Measurements from ENCODE around the gene CD2. TPM values are rescaled to one million over a fixed set of nuclear protein-coding genes. Genes with fewer than 3 reads are reported as not detected.

The CD2 gene
- total RNA-seq, 1 experiment from 2014 or later: 0.10 TPM

DNA sequence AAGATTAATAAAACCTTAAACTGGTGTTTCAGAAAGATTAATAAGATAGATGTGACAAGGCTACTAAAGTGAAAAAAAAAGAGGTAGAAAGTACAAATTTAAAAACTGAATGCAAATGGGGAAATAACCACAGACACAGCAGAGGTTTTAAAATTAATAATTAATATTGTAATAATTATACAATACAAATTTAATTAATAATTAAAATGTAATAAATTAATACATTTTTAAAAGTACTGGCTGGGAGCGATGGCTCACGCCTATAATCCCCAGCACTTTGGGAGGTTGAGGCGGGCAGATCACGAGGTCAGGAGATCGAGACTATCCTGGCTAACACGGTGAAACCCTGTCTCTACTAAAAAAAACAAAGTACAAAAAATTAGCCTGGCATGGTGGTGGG, 26.8 kb downstream of the CD2 start:
- no TSS peak for BruUV-seq (replicated peaks)
- Histone ChIP-seq H3K4me3 (ENCODE audit: low read depth in 2 of 2, low read length in 2 of 2) (no peak overlapping the region), H3K27me3 (ENCODE audit: control insufficient read depth, insufficient read depth, low read length) (no peaks in the 10 kb centered on the region), H3K9me3 (ENCODE audit: control insufficient read depth, insufficient read depth, low read depth, low read length) (no peaks in the 10 kb centered on the region), H3K4me1 (ENCODE audit: control insufficient read depth, insufficient read depth, low read length) (no peaks in the 10 kb centered on the region), H3K27ac (ENCODE audit: low read length) (no peak overlapping the region), H3K36me3 (ENCODE audit: control insufficient read depth, insufficient read depth, low read length) (no peaks in the 10 kb centered on the region)
- intact Hi-C loops (cut with micrococcal nuclease; ENCODE audit: unreplicated experiment): no loop called here
- TF ChIP-seq TCF7L2 (IDR thresholded peaks at IDR 0.05; ENCODE audit: low read depth, low read length) (no peak), REST (IDR thresholded peaks at IDR 0.05; ENCODE audit: insufficient read depth in 1 of 2, low read depth in 2 of 2, low read length in 1 of 2) (no peak), SIN3A (IDR thresholded peaks at IDR 0.05; ENCODE audit: borderline replicate concordance, insufficient read depth, low read depth, low read length) (no peak), CTCF (IDR thresholded peaks at IDR 0.05) (no peak), POLR2AphosphoS5 (IDR thresholded peaks at IDR 0.05; ENCODE audit: low read depth, low read length) (no peak)
- ATAC-seq (no peak), DNase-seq (ENCODE audit: low read depth, low spot score) (no peak)
- POLR2A ChIA-PET: no interaction called here
- in situ Hi-C loops (cut with HindIII; ENCODE audit: low pct_unique_long_range_greater_than_20kb, low sequenced_read_pairs): no loop called here
- CTCF ChIA-PET: no interaction called here

- intact Hi-C loops (cut with micrococcal nuclease; ENCODE audit: unreplicated experiment): no loop called here
- ChIA-PET POLR2A (no interaction called here), CTCF (no interaction called here)
- Histone ChIP-seq H3K4me1 (ENCODE audit: control insufficient read depth, insufficient read depth, low read length) (no peaks in the 10 kb centered on the region), H3K4me3 (ENCODE audit: low read depth in 2 of 2, low read length in 2 of 2) (no peak overlapping the region), H3K36me3 (ENCODE audit: control insufficient read depth, insufficient read depth, low read length) (no peaks in the 10 kb centered on the region), H3K9me3 (ENCODE audit: control insufficient read depth, insufficient read depth, low read depth, low read length) (no peaks in the 10 kb centered on the region), H3K27me3 (ENCODE audit: control insufficient read depth, insufficient read depth, low read length) (no peaks in the 10 kb centered on the region), H3K27ac (ENCODE audit: low read length) (no peak overlapping the region)
- TF ChIP-seq TCF7L2 (IDR thresholded peaks at IDR 0.05; ENCODE audit: low read depth, low read length) (no peak), POLR2AphosphoS5 (IDR thresholded peaks at IDR 0.05; ENCODE audit: low read depth, low read length) (no peak), CTCF (IDR thresholded peaks at IDR 0.05) (no peak), REST (IDR thresholded peaks at IDR 0.05; ENCODE audit: insufficient read depth in 1 of 2, low read depth in 2 of 2, low read length in 1 of 2) (no peak), SIN3A (IDR thresholded peaks at IDR 0.05; ENCODE audit: borderline replicate concordance, insufficient read depth, low read depth, low read length) (no peak)
- in situ Hi-C loops (cut with HindIII; ENCODE audit: low pct_unique_long_range_greater_than_20kb, low sequenced_read_pairs): no loop called here
- no peak for ATAC-seq
- no peak for DNase-seq (ENCODE audit: low read depth, low spot score)
- BruUV-seq (replicated peaks): no TSS peak
These were observed 30.8 kb downstream of the CD2 start for GRCh38 chr1:116785006-116785405.

All from Panc1 (cell line).